Skeletal muscle tissue (tissue), 4 donors: ENCODE data around the gene OR2S2. TPM values are rescaled to one million over a fixed set of nuclear protein-coding genes. Genes with fewer than 3 reads are reported as not detected.

Experiments
- H3K27ac ChIP-seq: one replicate; pipeline ENCODE4 v1.7.0; 2013; ENCODE audit warnings: mild to moderate bottlenecking, low read depth, low read length, inconsistent platforms
- H3K27me3 ChIP-seq, 3 donors: one replicate each; pipeline ENCODE4 v1.7.0; 2013; ENCODE audit warnings: low read length in 3 of 3; ENCODE audit not compliant: control insufficient read depth in 3 of 3, insufficient read depth in 3 of 3
- H3K36me3 ChIP-seq, 3 donors: one replicate each; pipeline ENCODE4 v1.7.0; 2013; ENCODE audit warnings: low read length in 3 of 3; ENCODE audit not compliant: control insufficient read depth in 3 of 3, insufficient read depth in 3 of 3
- H3K4me1 ChIP-seq, 3 donors: one replicate each; pipeline ENCODE4 v1.7.0; 2013; ENCODE audit warnings: low read length in 3 of 3, mild to moderate bottlenecking in 3 of 3; ENCODE audit not compliant: control insufficient read depth in 3 of 3, insufficient read depth in 3 of 3
- H3K4me3 ChIP-seq, 3 donors: one replicate each; pipeline ENCODE4 v1.7.0; 2013; ENCODE audit warnings: low read length in 3 of 3
- H3K9ac ChIP-seq, 3 donors: one replicate each; pipeline ENCODE4 v1.7.0; 2013; ENCODE audit warnings: low read length in 3 of 3, mild to moderate bottlenecking in 3 of 3, moderate library complexity in 2 of 3, low read depth in 1 of 3
- H3K9me3 ChIP-seq, 3 donors: one replicate each; pipeline ENCODE4 v1.7.0; 2013; ENCODE audit warnings: low read length in 3 of 3; ENCODE audit not compliant: control insufficient read depth in 3 of 3
- total RNA-seq: library from RNA; depleted of rRNA; stranded (reverse); fragments of >200 nt; gene quantifications from one replicate; pipeline ENCODE4 v1.2.3, GENCODE V29; 2014
- donor health status: Osteomylitis.

OR2S2 gene
- total RNA-seq, 1 donor from 2014 or later, result not detected

DNA sequence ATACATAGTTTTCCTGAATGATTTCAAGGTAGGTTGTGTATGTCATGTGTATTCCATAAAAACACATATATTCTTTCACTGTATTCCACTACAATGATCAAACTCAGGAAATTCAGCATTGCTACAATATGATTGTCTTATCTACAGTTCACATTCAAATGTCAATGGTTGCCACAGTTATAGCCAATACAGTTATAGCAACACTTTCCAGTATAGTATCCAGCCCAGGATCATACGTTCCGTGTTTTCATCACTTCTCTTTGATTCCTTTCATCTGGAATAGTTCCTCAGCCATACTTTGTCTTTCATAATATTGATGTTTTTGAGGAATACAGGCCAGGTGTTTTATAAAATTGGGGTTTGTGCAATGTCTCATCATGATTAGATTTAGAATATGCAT is 9.5 kb downstream of the OR2S2 start:
- no peaks in the 10 kb centered on the region for H3K36me3 ChIP-seq
- no peak overlapping the region for H3K4me3 ChIP-seq
- no peak overlapping the region for H3K9ac ChIP-seq
- peaks cover 2 to 13% (median 5%) of the 10 kb centered on the region in 3 donors for H3K4me1 ChIP-seq
- H3K27ac ChIP-seq, result no peak overlapping the region
- peaks cover 0 to 2% (median 0%) of the 10 kb centered on the region in 3 donors for H3K27me3 ChIP-seq
- H3K9me3 ChIP-seq, result no peaks in the 10 kb centered on the region

DNA sequence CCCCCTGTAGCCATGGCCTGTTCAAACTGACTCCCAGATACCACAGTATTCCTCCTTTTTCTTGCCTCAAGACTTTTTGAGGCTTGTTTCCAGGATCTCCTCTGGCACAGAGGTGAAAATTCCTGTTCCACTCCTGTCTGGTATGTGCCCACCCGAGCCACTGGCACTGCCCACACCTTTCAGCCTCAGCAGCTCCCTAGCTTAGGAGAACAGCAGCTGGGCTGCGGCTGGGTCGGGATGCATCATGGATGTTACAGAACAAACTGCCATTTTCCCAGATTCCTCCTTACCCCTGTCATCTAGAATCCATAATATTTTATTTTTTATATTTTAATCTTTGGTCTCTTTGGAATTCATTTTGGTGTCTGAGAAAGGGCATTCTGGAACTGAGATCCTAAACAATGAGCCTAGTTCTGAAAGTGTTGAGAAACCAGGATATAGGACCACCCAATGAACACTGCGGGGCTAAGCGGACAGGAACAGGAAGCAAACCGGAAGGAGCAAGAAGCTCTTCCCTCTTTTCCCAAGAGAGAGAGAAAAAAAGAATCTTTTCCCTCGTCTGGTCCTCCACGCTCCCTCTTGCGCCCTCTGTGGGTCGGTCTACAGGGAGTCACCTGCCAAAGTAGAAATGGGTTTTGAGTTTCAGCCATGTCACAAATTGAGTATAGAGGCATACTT is 12.5 kb downstream of the OR2S2 start:
- Histone ChIP-seq H3K27ac (no peak overlapping the region), H3K9ac (peak overlapping the region in 1 of 3 donors; percentile 25), H3K27me3 (no peaks in the 10 kb centered on the region), H3K36me3 (no peaks in the 10 kb centered on the region), H3K4me1 (peaks cover 2 to 13% (median 5%) of the 10 kb centered on the region in 3 donors), H3K4me3 (peak overlapping the region in 2 of 3 donors; percentile 49 to 63), H3K9me3 (no peaks in the 10 kb centered on the region)

DNA sequence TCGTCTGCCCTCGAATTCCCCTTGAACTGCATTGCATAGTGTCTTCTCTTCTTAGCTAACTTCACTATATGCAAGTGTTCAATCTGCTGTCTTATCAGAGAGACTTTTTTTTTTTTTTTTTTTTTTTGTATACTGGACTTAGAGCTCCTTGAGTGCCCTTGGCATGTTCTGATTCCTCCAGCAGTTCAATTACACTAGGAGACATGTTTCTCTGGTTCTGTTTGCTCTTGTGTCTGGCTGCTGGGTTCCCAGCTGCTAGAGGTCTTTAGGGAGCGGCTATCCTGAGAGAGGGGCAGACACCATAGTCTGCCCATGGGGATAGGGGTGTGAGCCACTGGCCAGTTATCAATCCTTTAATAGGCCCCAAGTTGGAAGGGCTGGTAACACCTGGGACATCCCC is 13.1 kb downstream of the OR2S2 start:
- Histone ChIP-seq H3K4me3 (no peak overlapping the region), H3K9ac (no peak overlapping the region), H3K27ac (no peak overlapping the region), H3K27me3 (no peaks in the 10 kb centered on the region), H3K4me1 (peaks cover 2 to 13% (median 5%) of the 10 kb centered on the region in 3 donors), H3K36me3 (no peaks in the 10 kb centered on the region), H3K9me3 (no peaks in the 10 kb centered on the region)

DNA sequence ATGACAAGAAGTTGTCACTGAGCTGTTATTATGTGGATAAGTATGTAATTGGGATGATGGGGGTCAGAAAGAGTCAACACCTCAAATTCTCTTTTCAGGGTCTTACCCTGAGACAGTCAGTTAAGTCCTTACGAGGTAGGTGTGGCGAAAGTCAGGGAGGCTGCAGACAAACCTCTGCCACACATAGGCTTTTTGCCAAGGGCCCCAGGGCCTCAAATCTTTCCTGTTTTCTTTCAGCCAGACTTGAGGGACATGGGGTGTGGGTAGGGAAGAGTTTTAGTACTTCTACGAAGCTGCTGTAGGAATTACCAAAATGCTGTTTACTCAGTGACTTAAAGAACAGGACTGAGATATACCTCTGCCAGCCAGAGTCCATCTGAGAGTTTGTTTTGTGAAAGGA is 13.8 kb downstream of the OR2S2 start:
- H3K36me3 ChIP-seq, result no peaks in the 10 kb centered on the region
- no peaks in the 10 kb centered on the region for H3K27me3 ChIP-seq
- H3K27ac ChIP-seq, result no peak overlapping the region
- peaks cover 2 to 8% (median 4%) of the 10 kb centered on the region in 3 donors for H3K4me1 ChIP-seq
- no peak overlapping the region for H3K4me3 ChIP-seq
- no peak overlapping the region for H3K9ac ChIP-seq
- no peaks in the 10 kb centered on the region for H3K9me3 ChIP-seq

DNA sequence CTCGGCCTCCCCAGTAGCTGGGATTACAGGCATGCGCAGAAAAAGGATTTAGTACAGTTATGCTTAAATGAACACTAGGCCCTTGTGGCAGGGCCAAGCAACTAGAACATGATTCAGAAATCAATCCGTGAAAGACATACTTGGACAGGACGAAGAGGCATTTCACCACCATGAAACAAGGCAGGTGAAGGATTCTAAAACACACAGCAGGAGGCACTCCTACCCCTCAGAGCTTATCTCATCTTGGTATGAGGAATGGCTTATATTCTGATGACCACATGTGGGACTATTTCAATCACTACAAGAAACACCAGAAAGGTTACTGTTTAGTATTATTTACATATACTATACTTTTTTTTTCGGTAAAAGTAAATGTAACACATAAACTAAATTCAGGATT is 15.7 kb downstream of the OR2S2 start:
- Histone ChIP-seq H3K4me3 (no peak overlapping the region), H3K27me3 (no peaks in the 10 kb centered on the region), H3K4me1 (peaks cover 0 to 8% (median 2%) of the 10 kb centered on the region in 3 donors), H3K27ac (no peak overlapping the region), H3K9me3 (no peaks in the 10 kb centered on the region), H3K9ac (no peak overlapping the region), H3K36me3 (no peaks in the 10 kb centered on the region)

DNA sequence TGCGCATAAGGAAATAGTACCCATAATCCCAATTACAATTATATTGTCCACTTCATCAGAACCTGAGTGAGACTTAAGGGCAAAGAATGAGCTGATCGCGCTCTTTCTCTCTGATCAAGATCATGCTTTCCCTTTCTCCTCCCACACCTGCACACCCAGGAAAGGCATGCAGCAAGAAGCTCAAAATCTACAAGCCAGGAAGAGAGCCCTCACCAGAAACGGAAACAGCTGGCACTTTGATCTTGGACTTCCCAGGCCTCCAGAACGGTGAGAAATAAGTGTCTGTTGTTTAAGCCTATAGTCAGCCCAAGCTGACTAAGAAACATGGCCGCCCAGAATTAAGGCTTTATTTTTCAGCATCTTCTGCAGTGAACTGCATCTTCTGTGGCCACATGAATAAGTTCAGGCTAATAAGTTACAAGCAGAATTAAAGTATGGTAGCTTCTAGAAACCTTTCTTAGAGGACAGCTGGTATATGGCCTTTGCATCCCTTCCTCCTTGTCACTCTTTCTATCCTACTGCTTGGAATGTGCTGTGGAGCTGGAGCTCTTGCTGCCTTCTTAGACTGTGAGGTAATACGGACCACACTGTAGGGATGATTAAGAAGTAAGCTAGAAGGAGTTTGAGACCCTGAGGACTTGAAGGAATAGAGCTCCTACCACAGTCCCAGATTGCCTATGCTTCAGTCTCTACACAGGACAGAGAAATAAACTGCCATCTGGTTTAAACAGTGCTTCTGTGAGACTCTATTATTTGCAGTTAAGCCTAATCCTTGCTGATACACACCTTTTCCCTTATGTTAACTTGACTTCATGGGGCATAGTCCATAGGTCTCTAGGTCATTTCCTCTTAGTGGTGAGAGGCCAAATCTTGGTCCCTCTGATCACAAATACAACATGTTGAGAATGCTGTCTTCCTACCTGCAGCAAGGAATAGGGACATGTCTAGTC is 17.2 kb downstream of the OR2S2 start:
- no peak overlapping the region for H3K9ac ChIP-seq
- H3K27me3 ChIP-seq, result no peaks in the 10 kb centered on the region
- H3K4me1 ChIP-seq, result peaks cover 0 to 8% (median 2%) of the 10 kb centered on the region in 3 donors
- H3K27ac ChIP-seq, result no peak overlapping the region
- H3K36me3 ChIP-seq, result no peaks in the 10 kb centered on the region
- no peaks in the 10 kb centered on the region for H3K9me3 ChIP-seq
- no peak overlapping the region for H3K4me3 ChIP-seq

DNA sequence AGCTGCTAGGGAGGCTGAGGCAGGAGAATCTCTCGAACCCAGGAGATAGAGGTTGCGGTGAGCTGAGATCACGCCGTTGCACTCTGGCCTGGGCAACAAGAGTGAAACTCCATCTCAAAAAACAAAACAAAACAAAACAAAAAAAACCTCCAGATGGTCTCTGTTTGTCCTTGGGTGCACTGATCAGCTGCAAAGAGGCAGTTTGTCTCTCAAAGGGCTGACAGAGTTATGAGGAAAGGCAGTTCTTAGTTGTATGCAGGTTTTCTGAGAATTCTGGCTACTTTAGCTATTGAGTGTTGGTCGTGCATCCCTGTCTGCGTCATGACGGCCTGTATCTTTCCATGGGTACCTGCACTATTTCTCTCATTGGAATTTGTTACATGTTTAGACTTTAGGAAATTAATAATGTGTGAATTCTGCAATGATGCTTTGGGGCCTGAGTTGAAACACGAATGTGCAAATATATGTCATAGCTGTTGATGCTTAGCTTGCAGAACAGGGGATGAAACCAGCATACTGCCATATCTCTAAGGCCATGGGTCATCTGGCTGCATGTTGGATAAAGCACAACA is 18.2 kb downstream of the OR2S2 start:
- Histone ChIP-seq H3K4me3 (no peak overlapping the region), H3K27me3 (no peaks in the 10 kb centered on the region), H3K9ac (no peak overlapping the region), H3K27ac (no peak overlapping the region), H3K9me3 (no peaks in the 10 kb centered on the region), H3K4me1 (no peaks in the 10 kb centered on the region), H3K36me3 (no peaks in the 10 kb centered on the region)

DNA sequence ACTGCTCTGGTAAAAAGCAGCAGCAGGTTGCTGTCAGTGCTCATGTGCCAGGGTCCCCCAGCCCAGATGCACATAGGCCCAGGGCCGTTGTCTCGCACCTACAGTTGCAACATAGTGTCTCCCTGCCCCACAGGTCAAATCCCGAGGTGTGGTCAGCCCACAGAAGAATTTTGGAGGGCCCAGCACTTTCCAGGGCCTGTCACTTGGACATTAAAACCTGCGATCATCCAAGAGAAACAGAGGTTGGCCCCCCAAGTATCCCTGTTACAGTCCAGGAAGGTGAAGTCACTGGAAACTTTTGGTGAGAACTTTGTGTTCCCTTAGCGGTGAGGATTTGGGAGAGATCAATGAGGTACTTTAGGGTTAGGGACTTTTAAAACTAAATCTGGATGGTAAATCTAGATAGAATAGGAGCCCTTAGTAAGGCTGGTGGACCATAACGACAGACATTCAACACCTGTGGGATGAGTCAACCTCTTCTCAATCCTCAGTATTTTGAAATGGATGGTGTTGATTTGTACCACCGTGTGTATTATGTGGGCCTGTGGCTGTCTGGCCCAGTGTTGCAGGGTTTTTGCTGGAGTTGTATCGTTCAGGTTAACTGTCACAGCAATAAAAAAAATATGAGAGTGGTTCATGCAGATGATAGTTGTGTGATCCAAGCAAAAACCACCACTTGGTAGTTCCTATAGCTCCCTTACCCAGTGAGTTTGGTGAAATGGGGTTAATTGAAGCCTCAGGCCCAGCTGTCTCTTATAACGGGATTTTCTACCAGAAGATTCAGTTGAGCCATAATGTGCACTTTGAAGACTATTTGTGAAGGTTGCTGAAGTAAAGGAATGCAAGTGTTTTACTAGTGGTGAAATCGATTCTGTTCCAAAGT is 19.2 kb downstream of the OR2S2 start:
- Histone ChIP-seq H3K27me3 (no peaks in the 10 kb centered on the region), H3K27ac (no peak overlapping the region), H3K36me3 (no peaks in the 10 kb centered on the region), H3K4me3 (no peak overlapping the region), H3K9me3 (no peaks in the 10 kb centered on the region), H3K4me1 (no peaks in the 10 kb centered on the region), H3K9ac (no peak overlapping the region)

DNA sequence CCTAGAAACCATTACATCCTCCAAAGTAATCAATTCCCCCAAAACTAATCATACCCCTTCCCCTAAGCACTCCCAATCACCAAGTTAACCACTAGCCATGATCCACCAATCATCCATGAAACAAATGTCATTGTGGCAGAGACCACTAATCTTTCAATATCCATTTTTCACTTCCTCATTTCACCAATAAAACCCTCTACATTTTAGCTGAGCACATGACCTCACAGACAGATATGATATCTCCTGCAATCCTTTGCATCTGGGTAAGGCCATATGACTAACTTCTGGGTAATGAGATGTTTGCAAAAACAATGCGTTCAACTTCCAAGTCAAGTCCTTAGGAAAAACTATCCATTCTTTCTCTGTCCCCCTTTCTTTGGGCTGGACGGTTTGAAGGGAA is 20.7 kb downstream of the OR2S2 start:
- Histone ChIP-seq H3K9ac (no peak overlapping the region), H3K27me3 (no peaks in the 10 kb centered on the region), H3K4me3 (no peak overlapping the region), H3K9me3 (no peaks in the 10 kb centered on the region), H3K36me3 (no peaks in the 10 kb centered on the region), H3K4me1 (no peaks in the 10 kb centered on the region), H3K27ac (no peak overlapping the region)
